ENCODE measurements around the gene EPN3.

EPN3 gene

GRCh38 chr17:50564916-50565315 lies 32.4 kb downstream of the EPN3 start:
- Histone ChIP-seq H3K9ac (ENCODE audit: low read length) (no peak overlapping the region), H3K36me3 (ENCODE audit: control insufficient read depth in 1 of 2, insufficient read depth in 2 of 2, low read length in 2 of 2) (no peaks in the 10 kb centered on the region), H3K23ac (ENCODE audit: low read length) (no peak overlapping the region), H2AK5ac (ENCODE audit: low read length) (no peak overlapping the region), H4K8ac (ENCODE audit: low read depth, low read length) (no peak overlapping the region), H3K18ac (ENCODE audit: low read length) (no peak overlapping the region), H4K12ac (ENCODE audit: low read depth, low read length) (no peak overlapping the region), H2BK12ac (ENCODE audit: low read length) (no peak overlapping the region), H3K4me1 (ENCODE audit: control insufficient read depth in 1 of 2, insufficient read depth in 2 of 2, low read length in 2 of 2) (peaks cover 5 to 10% of the 10 kb centered on the region in 2 experiments), H3K79me1 (ENCODE audit: low read length) (no peaks in the 10 kb centered on the region), H2BK120ac (ENCODE audit: insufficient read depth, low read length, poor library complexity) (no peak overlapping the region), H3K4me3 (ENCODE audit: low read depth, low read length) (no peak overlapping the region), H3K4me2 (ENCODE audit: low read length) (no peak overlapping the region), H3K9me3 (ENCODE audit: insufficient read depth, low read depth, low read length) (peaks cover 2% of the 10 kb centered on the region), H3K14ac (ENCODE audit: low read length) (no peak overlapping the region), H2AFZ (ENCODE audit: insufficient read depth, low read length, poor library complexity) (no peak overlapping the region), H2BK5ac (ENCODE audit: low read depth, low read length, poor library complexity) (no peak overlapping the region), H3K27me3 (ENCODE audit: insufficient read depth, low read length) (peaks cover 50% of the 10 kb centered on the region), H4K91ac (ENCODE audit: low read depth, low read length) (no peak overlapping the region), H3K4ac (ENCODE audit: low read depth, low read length) (no peak overlapping the region), H3K79me2 (ENCODE audit: control insufficient read depth, insufficient read depth, low read length, poor library complexity) (no peaks in the 10 kb centered on the region), H3K27ac (ENCODE audit: low read depth, low read length) (no peak overlapping the region)
- WGBS (ENCODE audit: extremely low coverage, insufficient coverage, insufficient read length) = no CpG with 5 or more reads among the region's 19 CpGs
- peak; percentile 22 to 73 for DNase-seq

- no peak overlapping the region for H2BK5ac ChIP-seq (ENCODE audit: low read depth, low read length, poor library complexity)
- no CpG with 5 or more reads among the region's 10 CpGs for WGBS (ENCODE audit: extremely low coverage, insufficient coverage, insufficient read length)
- no peaks in the 10 kb centered on the region for H3K36me3 ChIP-seq (ENCODE audit: control insufficient read depth in 1 of 2, insufficient read depth in 2 of 2, low read length in 2 of 2)
- peaks cover 3 to 7% of the 10 kb centered on the region in 2 experiments for H3K4me1 ChIP-seq (ENCODE audit: control insufficient read depth in 1 of 2, insufficient read depth in 2 of 2, low read length in 2 of 2)
- H3K4me2 ChIP-seq (ENCODE audit: low read length) = no peak overlapping the region
- H3K4ac ChIP-seq (ENCODE audit: low read depth, low read length) = no peak overlapping the region
- no peak for DNase-seq
- no peak overlapping the region for H4K8ac ChIP-seq (ENCODE audit: low read depth, low read length)
- H3K9me3 ChIP-seq (ENCODE audit: insufficient read depth, low read depth, low read length) = peaks cover 2% of the 10 kb centered on the region
- no peak overlapping the region for H2BK12ac ChIP-seq (ENCODE audit: low read length)
- no peak overlapping the region for H2AFZ ChIP-seq (ENCODE audit: insufficient read depth, low read length, poor library complexity)
- no peak overlapping the region for H3K18ac ChIP-seq (ENCODE audit: low read length)
- no peak overlapping the region for H2AK5ac ChIP-seq (ENCODE audit: low read length)
- no peak overlapping the region for H4K12ac ChIP-seq (ENCODE audit: low read depth, low read length)
- peaks cover 44% of the 10 kb centered on the region for H3K27me3 ChIP-seq (ENCODE audit: insufficient read depth, low read length)
- H3K4me3 ChIP-seq (ENCODE audit: low read depth, low read length) = no peak overlapping the region
- no peak overlapping the region for H4K91ac ChIP-seq (ENCODE audit: low read depth, low read length)
- H3K23ac ChIP-seq (ENCODE audit: low read length) = no peak overlapping the region
- H2BK120ac ChIP-seq (ENCODE audit: insufficient read depth, low read length, poor library complexity) = no peak overlapping the region
- H3K79me2 ChIP-seq (ENCODE audit: control insufficient read depth, insufficient read depth, low read length, poor library complexity) = no peaks in the 10 kb centered on the region
- no peak overlapping the region for H3K9ac ChIP-seq (ENCODE audit: low read length)
- H3K14ac ChIP-seq (ENCODE audit: low read length) = no peak overlapping the region
- H3K79me1 ChIP-seq (ENCODE audit: low read length) = no peaks in the 10 kb centered on the region
- no peak overlapping the region for H3K27ac ChIP-seq (ENCODE audit: low read depth, low read length)
Measured at GRCh38 chr17:50565402-50566350, 33.1 kb downstream of the EPN3 start.

GRCh38 chr17:50566886-50567285 lies 34.4 kb downstream of the EPN3 start:
- Histone ChIP-seq H3K27ac (ENCODE audit: low read depth, low read length) (no peak overlapping the region), H3K18ac (ENCODE audit: low read length) (no peak overlapping the region), H4K91ac (ENCODE audit: low read depth, low read length) (no peak overlapping the region), H3K27me3 (ENCODE audit: insufficient read depth, low read length) (peaks cover 33% of the 10 kb centered on the region), H4K12ac (ENCODE audit: low read depth, low read length) (no peak overlapping the region), H3K4me2 (ENCODE audit: low read length) (no peak overlapping the region), H3K14ac (ENCODE audit: low read length) (no peak overlapping the region), H3K4ac (ENCODE audit: low read depth, low read length) (no peak overlapping the region), H3K9ac (ENCODE audit: low read length) (no peak overlapping the region), H4K8ac (ENCODE audit: low read depth, low read length) (no peak overlapping the region), H2BK12ac (ENCODE audit: low read length) (no peak overlapping the region), H2AFZ (ENCODE audit: insufficient read depth, low read length, poor library complexity) (no peak overlapping the region), H3K36me3 (ENCODE audit: control insufficient read depth in 1 of 2, insufficient read depth in 2 of 2, low read length in 2 of 2) (no peaks in the 10 kb centered on the region), H2BK120ac (ENCODE audit: insufficient read depth, low read length, poor library complexity) (no peak overlapping the region), H3K79me2 (ENCODE audit: control insufficient read depth, insufficient read depth, low read length, poor library complexity) (no peaks in the 10 kb centered on the region), H3K4me1 (ENCODE audit: control insufficient read depth in 1 of 2, insufficient read depth in 2 of 2, low read length in 2 of 2) (peaks cover 3% of the 10 kb centered on the region in 2 experiments), H3K4me3 (ENCODE audit: low read depth, low read length) (no peak overlapping the region), H3K9me3 (ENCODE audit: insufficient read depth, low read depth, low read length) (peaks cover 1% of the 10 kb centered on the region), H2BK5ac (ENCODE audit: low read depth, low read length, poor library complexity) (no peak overlapping the region), H3K79me1 (ENCODE audit: low read length) (no peaks in the 10 kb centered on the region), H3K23ac (ENCODE audit: low read length) (no peak overlapping the region), H2AK5ac (ENCODE audit: low read length) (no peak overlapping the region)
- no CpG with 5 or more reads among the region's 2 CpGs for WGBS (ENCODE audit: extremely low coverage, insufficient coverage, insufficient read length)
- no peak for DNase-seq

- Histone ChIP-seq H3K4me2 (ENCODE audit: low read length) (no peak overlapping the region), H3K79me1 (ENCODE audit: low read length) (no peaks in the 10 kb centered on the region), H3K27me3 (ENCODE audit: insufficient read depth, low read length) (peaks cover 16% of the 10 kb centered on the region), H3K23ac (ENCODE audit: low read length) (no peak overlapping the region), H3K4me3 (ENCODE audit: low read depth, low read length) (no peak overlapping the region), H3K79me2 (ENCODE audit: control insufficient read depth, insufficient read depth, low read length, poor library complexity) (no peaks in the 10 kb centered on the region), H3K9ac (ENCODE audit: low read length) (no peak overlapping the region), H3K18ac (ENCODE audit: low read length) (no peak overlapping the region), H4K12ac (ENCODE audit: low read depth, low read length) (no peak overlapping the region), H3K9me3 (ENCODE audit: insufficient read depth, low read depth, low read length) (peaks cover 3% of the 10 kb centered on the region), H3K14ac (ENCODE audit: low read length) (no peak overlapping the region), H2AK5ac (ENCODE audit: low read length) (no peak overlapping the region), H2AFZ (ENCODE audit: insufficient read depth, low read length, poor library complexity) (no peak overlapping the region), H4K8ac (ENCODE audit: low read depth, low read length) (no peak overlapping the region), H2BK12ac (ENCODE audit: low read length) (no peak overlapping the region), H2BK5ac (ENCODE audit: low read depth, low read length, poor library complexity) (no peak overlapping the region), H3K36me3 (ENCODE audit: control insufficient read depth in 1 of 2, insufficient read depth in 2 of 2, low read length in 2 of 2) (no peaks in the 10 kb centered on the region), H3K4me1 (ENCODE audit: control insufficient read depth in 1 of 2, insufficient read depth in 2 of 2, low read length in 2 of 2) (peaks cover 3% of the 10 kb centered on the region in 2 experiments), H3K27ac (ENCODE audit: low read depth, low read length) (no peak overlapping the region), H4K91ac (ENCODE audit: low read depth, low read length) (no peak overlapping the region), H2BK120ac (ENCODE audit: insufficient read depth, low read length, poor library complexity) (no peak overlapping the region), H3K4ac (ENCODE audit: low read depth, low read length) (no peak overlapping the region)
- no peak for DNase-seq
- no CpG with 5 or more reads among the region's 12 CpGs for WGBS (ENCODE audit: extremely low coverage, insufficient coverage, insufficient read length)
Measured at GRCh38 chr17:50568659-50569058, 36.1 kb downstream of the EPN3 start.
